Fibroblast of lung (primary cell): ENCODE results near the gene TEX19. TPM values are rescaled to one million over a fixed set of nuclear protein-coding genes. Genes with fewer than 3 reads are reported as not detected.

ENCODE experiments used
- DNase-seq, 2 donors: peaks; one replicate each; pipeline versions ENCODE4 v3.0.0 to v3.0.0-alpha.2; 2010; ENCODE audit warnings: low read depth in 2 of 2
- H2AFZ ChIP-seq: 2 replicates; pipeline ENCODE4 v1.5.1; 2012; ENCODE audit warnings: low read length, control low read depth, inconsistent platforms
- H3K27ac ChIP-seq: 2 replicates; pipeline ENCODE4 v1.5.1; 2011; ENCODE audit warnings: low read length, control low read depth; ENCODE audit not compliant: insufficient read depth
- H3K27me3 ChIP-seq: 2 replicates; pipeline ENCODE4 v1.5.1; 2011; ENCODE audit warnings: mild to moderate bottlenecking, low read length; ENCODE audit not compliant: control insufficient read depth, insufficient read depth
- H3K36me3 ChIP-seq: 2 replicates; pipeline ENCODE4 v1.5.1; 2011; ENCODE audit warnings: low read length; ENCODE audit not compliant: control insufficient read depth, insufficient read depth
- H3K4me1 ChIP-seq: 2 replicates; pipeline ENCODE4 v1.5.1; 2011; ENCODE audit warnings: low read length; ENCODE audit not compliant: control insufficient read depth, insufficient read depth; ENCODE audit errors: extremely low read depth
- H3K4me2 ChIP-seq: 2 replicates; pipeline ENCODE4 v1.5.1; 2011; ENCODE audit warnings: low read length, control low read depth; ENCODE audit not compliant: insufficient read depth; ENCODE audit errors: extremely low read depth
- H3K4me3 ChIP-seq, 4 experiments: fragments of 200-600 bp in 1 of 4; sonication (generic) in 1 of 4; replicated peaks in 1 of 4; 2 replicates each; pipeline ENCODE4 v1.5.1; 2011 to 2016; ENCODE audit warnings: low read length in 4 of 4, low read depth in 3 of 4, mild to moderate bottlenecking in 3 of 4, control low read depth in 2 of 4, inconsistent platforms in 1 of 4, mixed read lengths in 1 of 4; ENCODE audit not compliant: insufficient read depth in 1 of 4; ENCODE audit errors: control extremely low read depth in 1 of 4
- H3K79me2 ChIP-seq: 2 replicates; pipeline ENCODE4 v1.5.1; 2012; ENCODE audit warnings: mild to moderate bottlenecking, low read length, inconsistent platforms; ENCODE audit not compliant: control insufficient read depth, insufficient read depth
- H3K9ac ChIP-seq: 2 replicates; pipeline ENCODE4 v1.5.1; 2011; ENCODE audit warnings: mild to moderate bottlenecking, low read length, control low read depth; ENCODE audit not compliant: insufficient read depth
- H3K9me3 ChIP-seq: 2 replicates; pipeline ENCODE4 v1.5.1; 2012; ENCODE audit warnings: low read depth, low read length; ENCODE audit not compliant: control insufficient read depth, insufficient read depth
- H4K20me1 ChIP-seq: 2 replicates; pipeline ENCODE4 v1.5.1; 2011; ENCODE audit warnings: low read length; ENCODE audit not compliant: control insufficient read depth, insufficient read depth; ENCODE audit errors: extremely low read depth
- CTCF ChIP-seq, 2 donors: IDR thresholded peaks in 1 of 2; conservative IDR thresholded peaks in 1 of 2; 1 replicate in 1 of 2; 2 replicates in 1 of 2; pipeline ENCODE4 v1.5.1; 2011 to 2012; ENCODE audit warnings: low read length in 2 of 2, control low read depth in 1 of 2, inconsistent platforms in 1 of 2, low read depth in 1 of 2, mild to moderate bottlenecking in 1 of 2
- EZH2 ChIP-seq: IDR thresholded peaks from 2 replicates; pipeline ENCODE4 v1.5.1; 2012; ENCODE audit warnings: low read length, control low read depth, mild to moderate bottlenecking; ENCODE audit errors: missing control alignments
- polyA plus RNA-seq, 2 donors: library from polyadenylated mRNA; depleted of rRNA in 1 of 2; stranded (reverse) in 1 of 2; unstranded in 1 of 2; fragments of >200 nt; gene quantifications; 2 replicates each; pipeline ENCODE4 v1.2.1, GENCODE V29; 2011 to 2012; ENCODE audit warnings: missing spikeins in 1 of 2
- total RNA-seq: library from RNA; depleted of rRNA; stranded (reverse); fragments of >200 nt; gene quantifications from 2 replicates; pipeline ENCODE4 v1.2.1, GENCODE V29; 2014

Gene TEX19
- total and polyA plus RNA-seq, 2 donors (not counting 1 experiment from before 2014, with no cell fraction given), result 0.05 to 0.17 TPM

GRCh38 chr17:82318772-82319606 is 40.1 kb upstream of the TEX19 start:
- Histone ChIP-seq H3K4me3 (no peak overlapping the region), H3K27ac (no peak overlapping the region), H3K27me3 (peaks cover 13% of the 10 kb centered on the region), H3K9ac (no peak overlapping the region), H3K79me2 (no peaks in the 10 kb centered on the region), H3K9me3 (peaks cover 4% of the 10 kb centered on the region), H2AFZ (no peak overlapping the region), H4K20me1 (no peaks in the 10 kb centered on the region), H3K36me3 (no peaks in the 10 kb centered on the region), H3K4me1 (no peaks in the 10 kb centered on the region), H3K4me2 (no peak overlapping the region)
- TF ChIP-seq CTCF (conservative IDR thresholded peaks at IDR 0.05 in 1 of 2, IDR thresholded peaks at IDR 0.05 in 1 of 2; ENCODE audit: low read depth in 1 of 2, low read length in 2 of 2), result no peak
- TF ChIP-seq EZH2, result no peak
- DNase-seq, result no peak

GRCh38 chr17:82319619-82320062 is 39.4 kb upstream of the TEX19 start:
- Histone ChIP-seq H3K36me3 (no peaks in the 10 kb centered on the region), H3K4me2 (no peak overlapping the region), H2AFZ (no peak overlapping the region), H3K9me3 (peaks cover 4% of the 10 kb centered on the region), H3K9ac (no peak overlapping the region), H3K79me2 (no peaks in the 10 kb centered on the region), H3K4me3 (no peak overlapping the region), H4K20me1 (no peaks in the 10 kb centered on the region), H3K27ac (no peak overlapping the region), H3K27me3 (peaks cover 10% of the 10 kb centered on the region), H3K4me1 (no peaks in the 10 kb centered on the region)
- no peak for DNase-seq
- TF ChIP-seq CTCF (conservative IDR thresholded peaks at IDR 0.05 in 1 of 2, IDR thresholded peaks at IDR 0.05 in 1 of 2; ENCODE audit: low read depth in 1 of 2, low read length in 2 of 2) (no peak), EZH2 (no peak)

- H2AFZ ChIP-seq, result no peak overlapping the region
Observed at GRCh38 chr17:82320140-82320840, 38.8 kb upstream of the TEX19 start.

More at GRCh38 chr17:82320140-82320840, 38.8 kb upstream of the TEX19 start:
- Histone ChIP-seq H3K79me2 (no peaks in the 10 kb centered on the region), H3K9ac (no peak overlapping the region), H4K20me1 (no peaks in the 10 kb centered on the region), H3K4me3 (no peak overlapping the region), H3K27ac (no peak overlapping the region), H3K9me3 (peaks cover 4% of the 10 kb centered on the region), H3K27me3 (peaks cover 6% of the 10 kb centered on the region), H3K4me2 (no peak overlapping the region), H3K4me1 (no peaks in the 10 kb centered on the region), H3K36me3 (no peaks in the 10 kb centered on the region)
- no peak for DNase-seq
- TF ChIP-seq EZH2, result no peak
- TF ChIP-seq CTCF (conservative IDR thresholded peaks at IDR 0.05 in 1 of 2, IDR thresholded peaks at IDR 0.05 in 1 of 2; ENCODE audit: low read depth in 1 of 2, low read length in 2 of 2), result no peak
